Measurements from ENCODE around the gene LRRC41. TPM values are rescaled to one million over a fixed set of nuclear protein-coding genes. Genes with fewer than 3 reads are reported as not detected.
"Not testable (repeated sequence)": the region's sequence is repeated elsewhere in the genome, so short reads cannot be mapped to it uniquely, and the experiment has no call there.

The LRRC41 gene
- total RNA-seq, 3 donors from 2014 or later (not counting 1 experiment from before 2014, with no cell fraction given), result 35.0 to 43.9 (median 35.8) TPM

DNA sequence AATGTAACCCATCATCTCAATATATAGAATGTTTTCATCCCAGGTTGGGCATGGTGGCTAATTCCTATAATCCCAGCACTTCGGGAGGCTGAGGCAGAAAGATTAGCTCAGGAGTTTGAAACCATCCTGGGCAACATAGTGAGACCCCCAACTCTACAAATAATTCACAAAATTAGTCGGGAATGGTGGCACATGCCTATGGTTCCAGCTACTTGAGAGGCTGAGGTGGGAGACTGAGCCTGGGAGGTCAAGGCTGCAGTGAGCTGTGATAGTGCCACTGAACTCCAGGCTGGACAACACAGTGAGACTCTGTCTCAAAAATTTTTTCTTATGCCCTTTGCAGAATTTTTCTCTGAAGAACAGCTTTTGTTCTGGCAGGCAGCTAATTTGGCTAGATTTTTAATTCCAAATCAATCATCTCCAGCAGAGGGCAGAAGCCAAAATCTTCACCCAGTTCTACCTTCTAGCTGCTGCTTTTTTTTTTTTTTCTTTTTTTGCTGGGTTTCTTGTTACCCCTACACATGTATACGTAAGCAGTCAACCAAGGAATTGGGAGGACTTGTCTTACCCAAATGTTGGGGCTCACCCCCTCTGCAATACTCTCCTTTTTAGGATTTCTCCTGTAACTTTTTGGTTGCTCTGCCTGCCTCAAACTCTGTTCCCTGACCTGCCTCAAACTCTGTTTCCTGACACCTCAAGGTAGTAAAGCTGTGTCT is 58.6 kb downstream of the LRRC41 start:
- H3K27me3 ChIP-seq (ENCODE audit: control insufficient read depth, insufficient read depth, low read length), result no peaks in the 10 kb centered on the region
- H3K9me3 ChIP-seq (ENCODE audit: control insufficient read depth, insufficient read depth, low read length), result no peaks in the 10 kb centered on the region
- H3K27ac ChIP-seq (ENCODE audit: low read length), result no peak overlapping the region
- no peak for ATAC-seq
- no peak overlapping the region for H3K27ac Mint-ChIP-seq
- no peaks in the 10 kb centered on the region for H3K9me3 Mint-ChIP-seq
- no peaks in the 10 kb centered on the region for H3K36me3 Mint-ChIP-seq
- TF ChIP-seq, protein P1, sequence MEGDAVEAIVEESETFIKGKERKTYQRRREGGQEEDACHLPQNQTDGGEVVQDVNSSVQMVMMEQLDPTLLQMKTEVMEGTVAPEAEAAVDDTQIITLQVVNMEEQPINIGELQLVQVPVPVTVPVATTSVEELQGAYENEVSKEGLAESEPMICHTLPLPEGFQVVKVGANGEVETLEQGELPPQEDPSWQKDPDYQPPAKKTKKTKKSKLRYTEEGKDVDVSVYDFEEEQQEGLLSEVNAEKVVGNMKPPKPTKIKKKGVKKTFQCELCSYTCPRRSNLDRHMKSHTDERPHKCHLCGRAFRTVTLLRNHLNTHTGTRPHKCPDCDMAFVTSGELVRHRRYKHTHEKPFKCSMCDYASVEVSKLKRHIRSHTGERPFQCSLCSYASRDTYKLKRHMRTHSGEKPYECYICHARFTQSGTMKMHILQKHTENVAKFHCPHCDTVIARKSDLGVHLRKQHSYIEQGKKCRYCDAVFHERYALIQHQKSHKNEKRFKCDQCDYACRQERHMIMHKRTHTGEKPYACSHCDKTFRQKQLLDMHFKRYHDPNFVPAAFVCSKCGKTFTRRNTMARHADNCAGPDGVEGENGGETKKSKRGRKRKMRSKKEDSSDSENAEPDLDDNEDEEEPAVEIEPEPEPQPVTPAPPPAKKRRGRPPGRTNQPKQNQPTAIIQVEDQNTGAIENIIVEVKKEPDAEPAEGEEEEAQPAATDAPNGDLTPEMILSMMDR (IDR thresholded peaks at IDR 0.05), result peak; percentile 15
- intact Hi-C loops (cut with micrococcal nuclease), result loop anchor here (2.0 to 5.0 kb wide), 2 partner anchors 104 to 558 kb away; partner anchors contain the start of genes GPBP1L1 and TMEM69
- no peak overlapping the region for H3K4me3 ChIP-seq (ENCODE audit: low read length)
- H3K4me3 Mint-ChIP-seq, result no peak overlapping the region
- peaks cover 19% of the 10 kb centered on the region for H3K4me1 ChIP-seq (ENCODE audit: control insufficient read depth, insufficient read depth, low read length)
- peak in 1 of 2 donors; percentile 57 for DNase-seq
- 62% methylated on average over 3 of the region's 3 CpGs for WGBS (ENCODE audit: insufficient coverage)
- no peaks in the 10 kb centered on the region for H3K36me3 ChIP-seq (ENCODE audit: control insufficient read depth, insufficient read depth, low read length)
- no peaks in the 10 kb centered on the region for H3K27me3 Mint-ChIP-seq (ENCODE audit: low read depth in 2 of 2)
- H3K4me1 Mint-ChIP-seq, result peaks cover 0 to 21% of the 10 kb centered on the region in 2 donors

DNA sequence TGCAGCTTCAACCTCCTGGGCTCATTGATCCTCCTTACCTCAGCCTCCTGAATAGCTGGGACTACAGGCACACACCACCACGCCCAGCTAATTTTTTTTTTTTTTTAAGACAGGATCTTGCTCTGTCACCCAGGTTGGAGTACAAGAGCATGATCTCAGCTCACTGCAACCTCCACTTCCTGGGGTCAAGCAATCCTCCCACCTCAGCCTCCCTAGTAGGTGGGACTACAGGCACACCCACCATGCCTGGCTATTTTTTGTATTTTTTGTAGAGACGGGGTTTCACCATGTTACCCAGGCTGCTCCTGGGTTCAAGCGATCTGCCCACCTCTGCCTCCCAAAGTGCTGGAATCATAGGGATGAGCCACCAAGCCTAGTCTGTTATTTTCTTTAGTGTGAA is 59.6 kb downstream of the LRRC41 start:
- H3K4me3 Mint-ChIP-seq; H3K36me3 Mint-ChIP-seq; H3K9me3 ChIP-seq (ENCODE audit: control insufficient read depth, insufficient read depth, low read length); H3K27me3 Mint-ChIP-seq (ENCODE audit: low read depth in 2 of 2); H3K27ac Mint-ChIP-seq; H3K4me3 ChIP-seq (ENCODE audit: low read length); H3K27me3 ChIP-seq (ENCODE audit: control insufficient read depth, insufficient read depth, low read length); DNase-seq; H3K9me3 Mint-ChIP-seq; ATAC-seq; H3K36me3 ChIP-seq (ENCODE audit: control insufficient read depth, insufficient read depth, low read length); H3K27ac ChIP-seq (ENCODE audit: low read length): not testable (repeated sequence)
- peaks cover 19% of the 10 kb centered on the region for H3K4me1 ChIP-seq (ENCODE audit: control insufficient read depth, insufficient read depth, low read length)
- peaks cover 0 to 21% of the 10 kb centered on the region in 2 donors for H3K4me1 Mint-ChIP-seq
- WGBS (ENCODE audit: insufficient coverage), result 89% methylated on average over 3 of the region's 3 CpGs
- intact Hi-C loops (cut with micrococcal nuclease), result loop anchor here (2.0 kb wide), 1 partner anchor 105 kb away; no protein-coding TSS in a partner anchor

DNA sequence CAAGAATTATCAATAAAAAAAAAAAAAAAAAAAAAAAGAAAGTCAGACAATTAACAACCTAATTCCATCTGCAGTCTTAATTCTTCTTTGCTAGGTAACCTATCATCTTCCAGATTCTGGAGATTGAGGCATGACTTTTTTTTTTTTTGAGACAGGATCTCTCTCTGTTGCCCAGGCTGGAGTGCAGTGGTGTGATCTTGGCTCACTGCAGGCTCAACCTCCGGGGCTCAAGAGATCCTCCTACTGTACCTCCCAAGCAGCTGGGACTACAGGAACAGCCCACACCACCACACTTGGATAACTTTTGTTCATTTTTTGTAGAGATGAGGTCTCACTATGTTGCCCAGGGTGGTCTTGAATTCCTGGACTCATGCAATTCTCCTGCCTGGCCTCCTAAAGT is 60.5 kb downstream of the LRRC41 start:
- no peaks in the 10 kb centered on the region for H3K36me3 ChIP-seq (ENCODE audit: control insufficient read depth, insufficient read depth, low read length)
- H3K27ac ChIP-seq (ENCODE audit: low read length), result no peak overlapping the region
- intact Hi-C loops (cut with micrococcal nuclease), result no loop called here
- H3K4me1 Mint-ChIP-seq, result peaks cover 0 to 16% of the 10 kb centered on the region in 2 donors
- H3K4me3 ChIP-seq (ENCODE audit: low read length), result no peak overlapping the region
- no peaks in the 10 kb centered on the region for H3K9me3 ChIP-seq (ENCODE audit: control insufficient read depth, insufficient read depth, low read length)
- no peaks in the 10 kb centered on the region for H3K27me3 ChIP-seq (ENCODE audit: control insufficient read depth, insufficient read depth, low read length)
- no peak for ATAC-seq
- no peaks in the 10 kb centered on the region for H3K27me3 Mint-ChIP-seq (ENCODE audit: low read depth in 2 of 2)
- no peaks in the 10 kb centered on the region for H3K36me3 Mint-ChIP-seq
- H3K4me1 ChIP-seq (ENCODE audit: control insufficient read depth, insufficient read depth, low read length), result peaks cover 16% of the 10 kb centered on the region
- TF ChIP-seq, protein P1 (IDR thresholded peaks at IDR 0.05), result no peak
- DNase-seq, result no peak
- no peak overlapping the region for H3K4me3 Mint-ChIP-seq
- no peaks in the 10 kb centered on the region for H3K9me3 Mint-ChIP-seq
- no peak overlapping the region for H3K27ac Mint-ChIP-seq
- WGBS (ENCODE audit: insufficient coverage), result 100% methylated on average over 1 of the region's 1 CpG

DNA sequence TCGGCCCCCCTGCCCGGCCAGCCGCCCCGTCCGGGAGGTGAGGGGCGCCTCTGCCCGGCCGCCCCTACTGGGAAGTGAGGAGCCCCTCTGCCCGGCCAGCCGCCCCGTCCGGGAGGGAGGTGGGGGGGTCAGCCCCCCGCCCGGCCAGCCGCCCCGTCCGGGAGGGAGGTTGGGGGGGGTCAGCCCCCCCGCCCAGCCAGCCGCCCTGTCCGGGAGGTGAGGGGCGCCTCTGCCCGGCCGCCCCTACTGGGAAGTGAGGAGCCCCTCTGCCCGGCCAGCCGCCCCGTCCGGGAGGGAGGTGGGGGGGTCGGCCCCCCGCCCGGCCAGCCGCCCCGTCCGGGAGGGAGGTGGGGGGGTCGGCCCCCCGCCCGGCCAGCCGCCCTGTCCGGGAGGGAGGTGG is 61.7 kb downstream of the LRRC41 start:
- H3K27ac Mint-ChIP-seq; H3K36me3 ChIP-seq (ENCODE audit: control insufficient read depth, insufficient read depth, low read length); H3K9me3 Mint-ChIP-seq; intact Hi-C loops (cut with micrococcal nuclease); H3K4me1 ChIP-seq (ENCODE audit: control insufficient read depth, insufficient read depth, low read length); H3K4me1 Mint-ChIP-seq; DNase-seq; H3K4me3 Mint-ChIP-seq; H3K4me3 ChIP-seq (ENCODE audit: low read length); H3K36me3 Mint-ChIP-seq; H3K27ac ChIP-seq (ENCODE audit: low read length); ATAC-seq; H3K27me3 Mint-ChIP-seq (ENCODE audit: low read depth in 2 of 2); H3K9me3 ChIP-seq (ENCODE audit: control insufficient read depth, insufficient read depth, low read length); H3K27me3 ChIP-seq (ENCODE audit: control insufficient read depth, insufficient read depth, low read length): not testable (repeated sequence)
- 89% methylated on average over 11 of the region's 38 CpGs for WGBS (ENCODE audit: insufficient coverage)

DNA sequence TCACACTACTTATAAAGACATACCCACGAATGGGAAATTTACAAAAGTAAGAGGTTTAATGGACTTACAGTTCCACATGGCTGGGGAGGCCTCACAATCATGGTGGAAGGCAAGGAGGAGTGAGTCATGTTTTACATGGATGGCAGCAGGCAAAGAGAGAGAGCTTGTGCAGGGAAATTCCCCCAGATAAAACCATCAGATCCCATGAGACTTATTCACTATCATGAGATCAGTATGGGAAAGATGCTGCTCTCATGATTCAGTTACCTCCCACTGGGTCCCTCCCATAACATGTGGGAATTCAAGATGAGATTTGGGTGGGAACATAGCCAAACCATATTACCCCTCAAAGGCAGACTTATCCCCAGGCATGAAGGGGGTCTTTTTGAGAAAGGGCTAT is 64.6 kb downstream of the LRRC41 start:
- H3K27ac Mint-ChIP-seq; H3K27ac ChIP-seq (ENCODE audit: low read length); H3K4me3 Mint-ChIP-seq; ATAC-seq; H3K27me3 ChIP-seq (ENCODE audit: control insufficient read depth, insufficient read depth, low read length); H3K27me3 Mint-ChIP-seq (ENCODE audit: low read depth in 2 of 2); intact Hi-C loops (cut with micrococcal nuclease); DNase-seq; H3K36me3 Mint-ChIP-seq; H3K36me3 ChIP-seq (ENCODE audit: control insufficient read depth, insufficient read depth, low read length); H3K4me1 Mint-ChIP-seq; H3K4me1 ChIP-seq (ENCODE audit: control insufficient read depth, insufficient read depth, low read length); H3K9me3 Mint-ChIP-seq; H3K9me3 ChIP-seq (ENCODE audit: control insufficient read depth, insufficient read depth, low read length); H3K4me3 ChIP-seq (ENCODE audit: low read length): not testable (repeated sequence)
- WGBS (ENCODE audit: insufficient coverage), result no CpG with 5 or more reads among the region's 1 CpG
